PC-3 (cell line): ENCODE results near the gene ABCG5.

Experiments
- EZH2 ChIP-seq: fragments of 300-600 bp; sonication (generic); IDR thresholded peaks from one replicate; pipeline ENCODE4 v1.6.1; 2017; ENCODE audit warnings: antibody characterized with exemption, mild to moderate bottlenecking, low read length; ENCODE audit not compliant: unreplicated experiment
- TF ChIP-seq, protein P1 (sequence below): fragments of 300-600 bp; sonication (generic); conservative IDR thresholded peaks from 2 replicates; pipeline ENCODE4 v1.5.1; 2017; ENCODE audit warnings: antibody characterized with exemption, low read depth, mild to moderate bottlenecking, low read length

DNA sequence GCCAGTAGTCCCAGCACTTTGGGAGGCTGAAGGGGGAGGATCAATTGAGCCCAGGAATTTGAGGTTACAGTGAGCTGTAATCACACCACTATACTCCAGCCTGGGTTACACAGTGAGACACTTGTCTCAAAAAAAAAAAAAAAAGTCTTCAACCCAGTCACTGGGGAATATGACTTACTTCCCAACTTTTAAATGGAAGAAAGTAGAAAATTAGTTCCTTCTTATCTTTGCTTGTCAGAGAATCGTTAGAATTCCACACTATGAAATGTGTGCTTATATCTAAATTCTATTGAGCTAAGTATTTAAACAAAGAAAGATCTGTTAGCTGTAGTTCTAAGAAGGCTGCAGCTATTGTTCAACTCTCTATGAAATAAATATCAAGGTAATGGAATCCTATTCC, 42.4 kb downstream of the ABCG5 start:
- TF ChIP-seq, protein P1, sequence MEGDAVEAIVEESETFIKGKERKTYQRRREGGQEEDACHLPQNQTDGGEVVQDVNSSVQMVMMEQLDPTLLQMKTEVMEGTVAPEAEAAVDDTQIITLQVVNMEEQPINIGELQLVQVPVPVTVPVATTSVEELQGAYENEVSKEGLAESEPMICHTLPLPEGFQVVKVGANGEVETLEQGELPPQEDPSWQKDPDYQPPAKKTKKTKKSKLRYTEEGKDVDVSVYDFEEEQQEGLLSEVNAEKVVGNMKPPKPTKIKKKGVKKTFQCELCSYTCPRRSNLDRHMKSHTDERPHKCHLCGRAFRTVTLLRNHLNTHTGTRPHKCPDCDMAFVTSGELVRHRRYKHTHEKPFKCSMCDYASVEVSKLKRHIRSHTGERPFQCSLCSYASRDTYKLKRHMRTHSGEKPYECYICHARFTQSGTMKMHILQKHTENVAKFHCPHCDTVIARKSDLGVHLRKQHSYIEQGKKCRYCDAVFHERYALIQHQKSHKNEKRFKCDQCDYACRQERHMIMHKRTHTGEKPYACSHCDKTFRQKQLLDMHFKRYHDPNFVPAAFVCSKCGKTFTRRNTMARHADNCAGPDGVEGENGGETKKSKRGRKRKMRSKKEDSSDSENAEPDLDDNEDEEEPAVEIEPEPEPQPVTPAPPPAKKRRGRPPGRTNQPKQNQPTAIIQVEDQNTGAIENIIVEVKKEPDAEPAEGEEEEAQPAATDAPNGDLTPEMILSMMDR = no peak
- no peak for TF ChIP-seq EZH2
